ENCODE measurements around the gene PLD5. TPM values are rescaled to one million over a fixed set of nuclear protein-coding genes. Genes with fewer than 3 reads are reported as not detected.

Gene PLD5
- total RNA-seq, 3 donors from 2014 or later (not counting 1 experiment from before 2014, with no cell fraction given): not detected

GRCh38 chr1:242452573-242452972 is 71.9 kb downstream of the PLD5 start:
- no peak for TF ChIP-seq CTCF (IDR thresholded peaks at IDR 0.05)
- WGBS (ENCODE audit: insufficient coverage): 90% methylated on average over 8 of the region's 8 CpGs
- intact Hi-C loops (cut with micrococcal nuclease): loop anchor here (5.0 kb wide), 1 partner anchor 870 kb away; no protein-coding TSS in a partner anchor
- no peak for ATAC-seq
- Histone ChIP-seq H3K4me3 (ENCODE audit: low read length) (no peak overlapping the region), H3K4me1 (ENCODE audit: control insufficient read depth, insufficient read depth, low read length) (no peaks in the 10 kb centered on the region), H3K27ac (ENCODE audit: low read length) (no peak overlapping the region), H3K36me3 (ENCODE audit: control insufficient read depth, insufficient read depth, low read length) (no peaks in the 10 kb centered on the region), H3K27me3 (ENCODE audit: control insufficient read depth, insufficient read depth, low read length) (no peaks in the 10 kb centered on the region), H3K9me3 (ENCODE audit: control insufficient read depth, insufficient read depth, low read length) (no peaks in the 10 kb centered on the region)
- Mint-ChIP-seq H3K27ac (no peak overlapping the region), H3K27me3 (ENCODE audit: low read depth in 2 of 2) (peaks cover 7 to 15% of the 10 kb centered on the region in 2 donors), H3K9me3 (no peaks in the 10 kb centered on the region), H3K4me1 (no peaks in the 10 kb centered on the region), H3K36me3 (no peaks in the 10 kb centered on the region), H3K4me3 (no peak overlapping the region)
- no peak for DNase-seq

GRCh38 chr1:242449661-242450060 is 74.8 kb downstream of the PLD5 start:
- peaks cover 9 to 17% of the 10 kb centered on the region in 2 donors for H3K27me3 Mint-ChIP-seq (ENCODE audit: low read depth in 2 of 2)
- TF ChIP-seq CTCF (IDR thresholded peaks at IDR 0.05): no peak
- H3K4me1 ChIP-seq (ENCODE audit: control insufficient read depth, insufficient read depth, low read length): no peaks in the 10 kb centered on the region
- H3K27ac ChIP-seq (ENCODE audit: low read length): no peak overlapping the region
- H3K4me3 Mint-ChIP-seq: no peak overlapping the region
- no peaks in the 10 kb centered on the region for H3K4me1 Mint-ChIP-seq
- intact Hi-C loops (cut with micrococcal nuclease): loop anchor here (5.0 kb wide), 1 partner anchor 873 kb away; no protein-coding TSS in a partner anchor
- no peaks in the 10 kb centered on the region for H3K9me3 Mint-ChIP-seq
- WGBS (ENCODE audit: insufficient coverage): 77% methylated on average over 9 of the region's 9 CpGs
- ATAC-seq (no peak), DNase-seq (no peak)
- H3K4me3 ChIP-seq (ENCODE audit: low read length): no peak overlapping the region
- H3K9me3 ChIP-seq (ENCODE audit: control insufficient read depth, insufficient read depth, low read length): no peaks in the 10 kb centered on the region
- H3K36me3 ChIP-seq (ENCODE audit: control insufficient read depth, insufficient read depth, low read length): no peaks in the 10 kb centered on the region
- H3K27ac Mint-ChIP-seq: no peak overlapping the region
- H3K36me3 Mint-ChIP-seq: no peaks in the 10 kb centered on the region
- no peaks in the 10 kb centered on the region for H3K27me3 ChIP-seq (ENCODE audit: control insufficient read depth, insufficient read depth, low read length)

- intact Hi-C loops (cut with micrococcal nuclease): no loop called here
- Mint-ChIP-seq H3K4me3 (no peak overlapping the region), H3K4me1 (no peaks in the 10 kb centered on the region), H3K27me3 (ENCODE audit: low read depth in 2 of 2) (peaks cover 9 to 17% of the 10 kb centered on the region in 2 donors), H3K36me3 (no peaks in the 10 kb centered on the region), H3K27ac (no peak overlapping the region), H3K9me3 (no peaks in the 10 kb centered on the region)
- no peaks in the 10 kb centered on the region for H3K9me3 ChIP-seq (ENCODE audit: control insufficient read depth, insufficient read depth, low read length)
- H3K27me3 ChIP-seq (ENCODE audit: control insufficient read depth, insufficient read depth, low read length): no peaks in the 10 kb centered on the region
- no peak overlapping the region for H3K27ac ChIP-seq (ENCODE audit: low read length)
- no peak for ATAC-seq
- WGBS (ENCODE audit: insufficient coverage): 62% methylated on average over 12 of the region's 12 CpGs
- no peak for DNase-seq
- no peak for TF ChIP-seq CTCF (IDR thresholded peaks at IDR 0.05)
- no peaks in the 10 kb centered on the region for H3K36me3 ChIP-seq (ENCODE audit: control insufficient read depth, insufficient read depth, low read length)
- H3K4me1 ChIP-seq (ENCODE audit: control insufficient read depth, insufficient read depth, low read length): no peaks in the 10 kb centered on the region
- H3K4me3 ChIP-seq (ENCODE audit: low read length): no peak overlapping the region
These were observed 75.4 kb downstream of the PLD5 start for GRCh38 chr1:242448910-242449645.

- Mint-ChIP-seq H3K4me3 (no peak overlapping the region), H3K4me1 (no peaks in the 10 kb centered on the region), H3K27ac (no peak overlapping the region), H3K36me3 (no peaks in the 10 kb centered on the region), H3K27me3 (ENCODE audit: low read depth in 2 of 2) (peaks cover 4 to 17% of the 10 kb centered on the region in 2 donors), H3K9me3 (no peaks in the 10 kb centered on the region)
- 59% methylated on average over 7 of the region's 7 CpGs for WGBS (ENCODE audit: insufficient coverage)
- H3K4me3 ChIP-seq (ENCODE audit: low read length): no peak overlapping the region
- no peak for DNase-seq
- H3K4me1 ChIP-seq (ENCODE audit: control insufficient read depth, insufficient read depth, low read length): no peaks in the 10 kb centered on the region
- no peak for TF ChIP-seq CTCF (IDR thresholded peaks at IDR 0.05)
- H3K36me3 ChIP-seq (ENCODE audit: control insufficient read depth, insufficient read depth, low read length): no peaks in the 10 kb centered on the region
- intact Hi-C loops (cut with micrococcal nuclease): no loop called here
- ATAC-seq: no peak
- no peaks in the 10 kb centered on the region for H3K9me3 ChIP-seq (ENCODE audit: control insufficient read depth, insufficient read depth, low read length)
- no peaks in the 10 kb centered on the region for H3K27me3 ChIP-seq (ENCODE audit: control insufficient read depth, insufficient read depth, low read length)
- no peak overlapping the region for H3K27ac ChIP-seq (ENCODE audit: low read length)
These were observed 76.8 kb downstream of the PLD5 start for GRCh38 chr1:242447689-242448088.
